CD8-positive, alpha-beta memory T cell (primary cell): ENCODE data around the gene CC2D1A. TPM values are rescaled to one million over a fixed set of nuclear protein-coding genes. Genes with fewer than 3 reads are reported as not detected.
A peak's percentile ranks its signal among the peaks of the same experiment; 100 is the strongest.

ENCODE experiments used
- CTCF ChIA-PET: fragments of 350-600 bp; sonication (Branson Sonifier 250); formaldehyde crosslinking; loops from one replicate; lab custom pipeline; 2021; ENCODE audit warnings: antibody characterized with exemption; lab: Charles Lee
- POLR2A ChIA-PET: fragments of 350-600 bp; sonication (Branson Sonifier 250); formaldehyde crosslinking; loops from one replicate; lab custom pipeline; 2021; ENCODE audit warnings: antibody characterized with exemption; lab: Charles Lee
- DNase-seq, 5 donors: peaks; one replicate each; pipeline versions ENCODE4 v3.0.0 to v3.0.0-alpha.2; 2020 to 2022; ENCODE audit warnings: mixed read lengths in 1 of 5
- H3K27ac ChIP-seq: one replicate; pipeline ENCODE4 v1.7.0; 2013; ENCODE audit warnings: low read depth, mild to moderate bottlenecking, low read length, moderate library complexity
- H3K27me3 ChIP-seq: 2 replicates; pipeline ENCODE4 v1.7.0; 2013; ENCODE audit warnings: low read length, mild to moderate bottlenecking; ENCODE audit not compliant: insufficient read depth, poor library complexity, severe bottlenecking
- H3K36me3 ChIP-seq: 2 replicates; pipeline ENCODE4 v1.7.0; 2013; ENCODE audit warnings: mild to moderate bottlenecking, low read length, moderate library complexity; ENCODE audit not compliant: insufficient read depth
- H3K4me1 ChIP-seq: 2 replicates; pipeline ENCODE4 v1.7.0; 2013; ENCODE audit warnings: mild to moderate bottlenecking, low read length, moderate library complexity; ENCODE audit not compliant: insufficient read depth
- H3K4me3 ChIP-seq: 2 replicates; pipeline ENCODE4 v1.7.0; 2013; ENCODE audit warnings: mild to moderate bottlenecking, low read length
- H3K9me3 ChIP-seq: 2 replicates; pipeline ENCODE4 v1.7.0; 2013; ENCODE audit warnings: mild to moderate bottlenecking, low read length
- H3K27ac Mint-ChIP-seq, 8 donors: one replicate each; pipeline ENCODE4 v1.8.0; 2020 to 2021; ENCODE audit warnings: mixed read lengths in 8 of 8, mild to moderate bottlenecking in 6 of 8, inconsistent platforms in 3 of 8, moderate library complexity in 3 of 8
- H3K27me3 Mint-ChIP-seq, 2 donors: one replicate each; pipeline ENCODE4 v1.8.0; 2020 to 2021; ENCODE audit warnings: mixed read lengths in 2 of 2, mild to moderate bottlenecking in 1 of 2, moderate library complexity in 1 of 2
- H3K36me3 Mint-ChIP-seq, 3 donors: one replicate each; pipeline ENCODE4 v1.8.0; 2020 to 2021; ENCODE audit warnings: mixed read lengths in 3 of 3, inconsistent platforms in 1 of 3, mild to moderate bottlenecking in 1 of 3
- H3K4me1 Mint-ChIP-seq, 3 donors: one replicate each; pipeline ENCODE4 v1.8.0; 2020 to 2021; ENCODE audit warnings: mixed read lengths in 3 of 3, inconsistent platforms in 1 of 3, mild to moderate bottlenecking in 1 of 3
- H3K4me3 Mint-ChIP-seq, 7 donors: one replicate each; pipeline ENCODE4 v1.8.0; 2020 to 2021; ENCODE audit warnings: mixed read lengths in 7 of 7, mild to moderate bottlenecking in 6 of 7, moderate library complexity in 4 of 7, inconsistent platforms in 2 of 7
- H3K9me3 Mint-ChIP-seq, 5 donors: one replicate each; pipeline ENCODE4 v1.8.0; 2020 to 2022; ENCODE audit warnings: mixed read lengths in 5 of 5, mild to moderate bottlenecking in 3 of 5, moderate library complexity in 2 of 5, inconsistent platforms in 1 of 5
- polyA plus RNA-seq: library from polyadenylated mRNA; unstranded; fragments of 300-500 nt; fragmentation: Illumina TruSeq; gene quantifications from one replicate; pipeline ENCODE4 v1.2.3, GENCODE V29; 2021
- total RNA-seq, 2 experiments: library from RNA; stranded (reverse); gene quantifications; one replicate each; pipeline ENCODE4 v1.2.3, GENCODE V29; 2021

CC2D1A gene
- total and polyA plus RNA-seq, 3 experiments from 2014 or later, result 15.3 to 31.0 (median 30.8) TPM

- ChIA-PET POLR2A (interaction anchor here (1.2 kb wide), 1 partner anchor 72 kb away, joined by 4 read pairs; the partner anchor contains the start of gene IL27RA), CTCF (interaction anchor here (1.0 to 1.4 kb wide), 4 partner anchors 18 to 112 kb away, joined by 3 to 5 read pairs (median 4); partner anchors contain the start of gene MISP3)
- Histone ChIP-seq H3K4me1 (no peaks in the 10 kb centered on the region), H3K4me3 (no peak overlapping the region), H3K36me3 (peaks cover 40% of the 10 kb centered on the region), H3K9me3 (no peaks in the 10 kb centered on the region), H3K27ac (no peak overlapping the region), H3K27me3 (no peaks in the 10 kb centered on the region)
- H3K27me3 Mint-ChIP-seq, result no peaks in the 10 kb centered on the region
- peak overlapping the region in 1 of 7 donors; percentile 34 for H3K4me3 Mint-ChIP-seq
- peaks cover 0 to 70% (median 0%) of the 10 kb centered on the region in 3 donors for H3K36me3 Mint-ChIP-seq
- peak overlapping the region in 1 of 8 donors; percentile 5 for H3K27ac Mint-ChIP-seq
- DNase-seq, result peak in 2 of 5 donors; percentile 36 to 65
- peaks cover 0 to 11% (median 0%) of the 10 kb centered on the region in 3 donors for H3K4me1 Mint-ChIP-seq
- H3K9me3 Mint-ChIP-seq, result no peaks in the 10 kb centered on the region
These were observed 54.2 kb downstream of the CC2D1A start for GRCh38 chr19:13959962-13960862.

DNA sequence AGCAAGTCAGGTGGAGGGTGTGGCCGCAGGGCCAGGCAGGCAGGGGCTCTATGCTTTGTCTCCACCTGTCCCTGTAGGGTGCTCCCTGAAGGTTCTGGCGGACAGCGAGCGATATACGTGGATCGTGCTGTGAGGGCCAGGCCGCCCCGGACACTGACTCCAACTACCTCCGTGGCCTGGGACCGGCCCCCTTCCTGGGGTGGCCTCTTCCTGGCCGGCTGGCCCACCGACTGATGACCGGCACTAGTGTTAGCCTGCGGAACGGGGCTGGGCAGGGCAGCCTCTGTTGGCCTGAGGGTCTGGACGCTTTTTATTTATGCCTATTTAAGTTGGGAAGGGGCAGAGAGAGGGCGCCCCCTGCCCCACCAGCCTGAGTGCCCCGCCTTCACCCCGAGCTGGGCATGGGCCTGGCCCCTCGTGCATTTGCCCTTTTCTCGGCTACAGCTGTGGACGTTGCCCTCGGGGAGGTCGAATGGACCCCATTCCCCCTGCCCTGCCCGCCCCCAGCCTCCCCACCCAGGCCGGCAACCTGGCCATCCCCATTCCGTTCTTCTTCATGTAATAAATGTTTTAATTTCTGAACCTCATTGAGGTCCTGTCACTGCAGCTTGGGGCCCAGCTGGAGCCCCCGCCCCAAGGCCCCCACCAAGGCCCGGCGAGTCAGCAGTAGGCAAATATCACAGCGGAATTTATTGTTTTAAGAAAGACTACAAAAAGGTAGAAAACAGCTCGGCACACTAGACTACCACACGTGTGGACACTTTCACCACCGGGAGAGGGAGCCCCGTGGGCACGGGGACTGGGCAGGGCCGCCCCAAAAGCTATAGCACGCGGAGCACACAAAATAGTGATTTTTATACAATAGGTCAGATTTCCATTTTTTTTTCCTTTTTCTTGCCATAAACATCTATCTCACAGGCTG is 55.1 kb downstream of the CC2D1A start:
- H3K9me3 ChIP-seq, result no peaks in the 10 kb centered on the region
- peak overlapping the region in 3 of 8 donors; percentile 5 to 46 (median 38) for H3K27ac Mint-ChIP-seq
- no peaks in the 10 kb centered on the region for H3K27me3 ChIP-seq
- H3K4me3 ChIP-seq, result no peak overlapping the region
- H3K27ac ChIP-seq, result no peak overlapping the region
- H3K4me1 Mint-ChIP-seq, result peaks cover 0 to 11% (median 0%) of the 10 kb centered on the region in 3 donors
- H3K4me3 Mint-ChIP-seq, result no peak overlapping the region
- H3K4me1 ChIP-seq, result no peaks in the 10 kb centered on the region
- ChIA-PET CTCF (interaction anchor here (1.0 to 1.4 kb wide), 2 partner anchors 17 to 80 kb away, joined by 4 to 5 read pairs; no protein-coding TSS in a partner anchor), POLR2A (interaction anchor here (0.6 to 1.2 kb wide), 3 partner anchors 69 to 71 kb away, joined by 3 to 4 read pairs (median 3); partner anchors contain the start of gene IL27RA)
- H3K9me3 Mint-ChIP-seq, result no peaks in the 10 kb centered on the region
- no peak for DNase-seq
- no peaks in the 10 kb centered on the region for H3K27me3 Mint-ChIP-seq
- peaks cover 0 to 69% (median 0%) of the 10 kb centered on the region in 3 donors for H3K36me3 Mint-ChIP-seq
- peaks cover 32% of the 10 kb centered on the region for H3K36me3 ChIP-seq

DNA sequence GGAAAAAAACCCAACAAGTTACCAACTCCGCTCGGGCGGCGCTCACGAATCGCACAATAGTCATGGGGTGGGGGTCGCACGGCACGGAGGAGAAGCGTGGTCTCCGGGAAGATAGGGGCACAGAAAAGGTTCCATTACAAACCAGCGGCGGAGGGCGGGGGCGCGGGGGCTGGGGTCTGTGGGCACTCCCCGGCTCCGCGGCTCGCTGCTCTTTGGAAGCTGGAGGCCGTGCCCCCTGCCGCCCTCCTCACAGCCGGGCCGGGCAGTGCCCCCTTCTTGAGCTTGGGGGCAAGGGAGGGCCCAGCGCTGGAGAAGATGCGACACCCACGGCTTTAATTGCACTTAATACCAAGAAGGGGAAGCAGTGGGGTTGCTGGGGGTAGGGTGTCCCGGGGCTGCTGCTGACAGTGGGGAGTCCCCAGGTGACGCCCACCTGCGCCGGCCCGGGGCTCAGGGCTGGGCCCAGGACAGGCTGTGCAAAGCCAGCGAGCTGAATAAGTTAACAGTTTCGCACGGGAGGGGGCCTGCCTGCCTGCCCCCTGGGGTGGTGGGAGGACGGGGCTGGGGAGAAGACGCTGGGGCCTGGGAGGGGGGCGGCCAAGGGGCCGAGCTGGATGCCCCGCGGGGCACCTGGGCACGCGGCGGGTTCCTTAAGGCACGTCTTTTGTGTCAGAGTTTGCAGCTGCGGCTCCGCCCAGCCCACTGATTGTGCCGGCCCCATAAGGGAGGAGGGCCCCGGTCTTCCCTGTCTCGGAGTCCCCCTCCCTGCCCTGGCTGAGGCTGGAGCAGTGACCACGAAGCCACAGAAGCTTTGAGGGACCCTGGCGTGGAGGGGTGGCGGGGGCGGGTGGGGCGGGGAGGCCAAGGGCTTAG is 56.1 kb downstream of the CC2D1A start:
- H3K27ac ChIP-seq, result no peak overlapping the region
- H3K9me3 ChIP-seq, result no peaks in the 10 kb centered on the region
- Mint-ChIP-seq H3K27ac (peak overlapping the region in 1 of 8 donors; percentile 46), H3K36me3 (peaks cover 0 to 68% (median 0%) of the 10 kb centered on the region in 3 donors), H3K27me3 (no peaks in the 10 kb centered on the region), H3K4me1 (peaks cover 0 to 9% (median 0%) of the 10 kb centered on the region in 3 donors), H3K4me3 (no peak overlapping the region), H3K9me3 (no peaks in the 10 kb centered on the region)
- no peaks in the 10 kb centered on the region for H3K27me3 ChIP-seq
- ChIA-PET CTCF (no interaction called here), POLR2A (interaction anchor here (1.0 kb wide), 1 partner anchor 70 kb away, joined by 3 read pairs; no protein-coding TSS in a partner anchor)
- H3K4me1 ChIP-seq, result no peaks in the 10 kb centered on the region
- H3K36me3 ChIP-seq, result peaks cover 25% of the 10 kb centered on the region
- no peak overlapping the region for H3K4me3 ChIP-seq
- no peak for DNase-seq

- POLR2A ChIA-PET, result no interaction called here
- no peaks in the 10 kb centered on the region for H3K9me3 Mint-ChIP-seq
- Histone ChIP-seq H3K36me3 (peaks cover 23% of the 10 kb centered on the region), H3K27me3 (no peaks in the 10 kb centered on the region), H3K27ac (no peak overlapping the region), H3K9me3 (no peaks in the 10 kb centered on the region), H3K4me1 (no peaks in the 10 kb centered on the region), H3K4me3 (no peak overlapping the region)
- H3K4me3 Mint-ChIP-seq, result no peak overlapping the region
- peaks cover 0 to 8% (median 0%) of the 10 kb centered on the region in 3 donors for H3K4me1 Mint-ChIP-seq
- no peaks in the 10 kb centered on the region for H3K27me3 Mint-ChIP-seq
- no peak overlapping the region for H3K27ac Mint-ChIP-seq
- H3K36me3 Mint-ChIP-seq, result peaks cover 0 to 68% (median 0%) of the 10 kb centered on the region in 3 donors
- no peak for DNase-seq
- CTCF ChIA-PET, result no interaction called here
These were observed 57.0 kb downstream of the CC2D1A start for GRCh38 chr19:13962699-13963602.

DNA sequence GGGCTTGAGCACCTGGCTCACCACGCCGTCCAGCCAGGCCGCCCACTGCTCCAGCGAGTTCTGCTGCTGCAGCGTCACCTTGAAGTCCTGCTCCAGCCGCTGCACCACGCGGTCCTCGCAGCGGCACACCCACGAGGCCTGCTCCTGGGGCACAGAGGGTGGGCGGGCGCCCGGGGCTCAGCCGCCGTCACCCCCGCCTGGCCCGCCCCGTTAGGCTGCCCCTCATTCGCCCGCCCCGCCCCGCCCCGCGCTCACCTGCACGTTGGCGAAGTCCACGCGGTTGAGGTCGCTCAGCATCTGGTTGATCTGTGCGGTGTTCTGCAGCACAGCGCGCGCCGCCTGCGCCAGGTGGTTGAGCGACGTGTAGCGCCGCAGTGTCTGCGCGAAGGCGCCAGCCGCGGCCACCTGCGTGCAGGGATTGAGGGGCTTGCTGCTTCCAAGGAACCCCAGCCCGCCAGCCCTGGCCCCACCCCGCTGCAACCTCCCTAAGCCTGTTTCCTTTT is 57.7 kb downstream of the CC2D1A start:
- Histone ChIP-seq H3K9me3 (no peaks in the 10 kb centered on the region), H3K27me3 (no peaks in the 10 kb centered on the region), H3K36me3 (peaks cover 18% of the 10 kb centered on the region), H3K4me3 (no peak overlapping the region), H3K27ac (no peak overlapping the region), H3K4me1 (no peaks in the 10 kb centered on the region)
- no peaks in the 10 kb centered on the region for H3K9me3 Mint-ChIP-seq
- ChIA-PET CTCF (no interaction called here), POLR2A (no interaction called here)
- H3K27ac Mint-ChIP-seq, result no peak overlapping the region
- peaks cover 0 to 4% (median 0%) of the 10 kb centered on the region in 3 donors for H3K4me1 Mint-ChIP-seq
- no peak overlapping the region for H3K4me3 Mint-ChIP-seq
- no peak for DNase-seq
- no peaks in the 10 kb centered on the region for H3K27me3 Mint-ChIP-seq
- peaks cover 0 to 65% (median 0%) of the 10 kb centered on the region in 3 donors for H3K36me3 Mint-ChIP-seq

GRCh38 chr19:13964776-13965175 is 58.8 kb downstream of the CC2D1A start:
- Mint-ChIP-seq H3K27ac (peak overlapping the region in 3 of 8 donors; percentile 17 to 36 (median 35)), H3K4me3 (no peak overlapping the region), H3K4me1 (peaks cover 0 to 4% (median 0%) of the 10 kb centered on the region in 3 donors), H3K9me3 (no peaks in the 10 kb centered on the region), H3K36me3 (peaks cover 0 to 66% (median 4%) of the 10 kb centered on the region in 3 donors), H3K27me3 (no peaks in the 10 kb centered on the region)
- Histone ChIP-seq H3K9me3 (no peaks in the 10 kb centered on the region), H3K36me3 (peaks cover 19% of the 10 kb centered on the region), H3K27ac (no peak overlapping the region), H3K4me1 (no peaks in the 10 kb centered on the region), H3K4me3 (no peak overlapping the region), H3K27me3 (no peaks in the 10 kb centered on the region)
- DNase-seq, result no peak
- POLR2A ChIA-PET, result interaction anchor here (0.5 kb wide), 1 partner anchor 36 kb away, joined by 3 read pairs; no protein-coding TSS in a partner anchor
- CTCF ChIA-PET, result no interaction called here
